ENCODE measurements around the gene NUPR1.

GRCh38 chr16:28511031-28511430, 27.7 kb downstream of the NUPR1 start:
- TF ChIP-seq ZNF426 (tag by site-specific recombination; IDR thresholded peaks at IDR 0.05) (no peak), ZNF629 (tag by site-specific recombination; IDR thresholded peaks at IDR 0.05) (no peak), CTCF (tag by site-specific recombination; IDR thresholded peaks at IDR 0.05) (no peak), ZBTB49 (tag by site-specific recombination; IDR thresholded peaks at IDR 0.05; ENCODE audit: low read depth) (no peak), ZEB2 (tag by site-specific recombination; IDR thresholded peaks at IDR 0.05) (no peak), ZBTB44 (tag by site-specific recombination; IDR thresholded peaks at IDR 0.05) (no peak)

Data from HEK293 (cell line).